ENCODE results near the gene C6orf62. TPM values are rescaled to one million over a fixed set of nuclear protein-coding genes. Genes with fewer than 3 reads are reported as not detected.
"Not testable (repeated sequence)": the region's sequence is repeated elsewhere in the genome, so short reads cannot be mapped to it uniquely, and the experiment has no call there.

The C6orf62 gene
- total and polyA plus RNA-seq, 8 donors, result 33.7 to 85.6 (median 49.1) TPM

DNA sequence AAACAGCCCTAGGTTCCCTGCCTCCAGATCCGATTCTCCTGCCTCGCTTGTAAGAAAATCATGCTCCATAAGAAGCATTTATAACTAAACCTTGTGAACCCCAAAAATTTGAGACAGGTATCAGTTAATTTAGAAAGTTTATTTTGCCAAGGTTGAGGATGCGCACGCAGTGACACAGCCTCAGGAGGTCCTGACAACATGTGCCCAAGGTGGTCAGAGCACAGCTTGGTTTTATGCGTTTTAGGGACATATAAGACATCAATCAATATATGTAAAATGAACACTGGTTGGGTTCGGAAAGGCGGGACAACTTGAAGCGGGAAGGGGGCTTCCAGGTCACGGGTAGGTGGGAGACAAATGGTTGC lies 50.0 kb downstream of the C6orf62 start:
- no peak for FAIRE-seq
- Histone ChIP-seq H3K4me3 (no peak overlapping the region), H3K27ac (no peak overlapping the region), H3K9me3 (no peaks in the 10 kb centered on the region), H3K4me1 (peaks cover 0 to 24% (median 12%) of the 10 kb centered on the region in 3 donors), H3K27me3 (no peaks in the 10 kb centered on the region), H3K36me3 (peaks cover 0 to 4% (median 0%) of the 10 kb centered on the region in 3 donors)
- TF ChIP-seq, protein P1, sequence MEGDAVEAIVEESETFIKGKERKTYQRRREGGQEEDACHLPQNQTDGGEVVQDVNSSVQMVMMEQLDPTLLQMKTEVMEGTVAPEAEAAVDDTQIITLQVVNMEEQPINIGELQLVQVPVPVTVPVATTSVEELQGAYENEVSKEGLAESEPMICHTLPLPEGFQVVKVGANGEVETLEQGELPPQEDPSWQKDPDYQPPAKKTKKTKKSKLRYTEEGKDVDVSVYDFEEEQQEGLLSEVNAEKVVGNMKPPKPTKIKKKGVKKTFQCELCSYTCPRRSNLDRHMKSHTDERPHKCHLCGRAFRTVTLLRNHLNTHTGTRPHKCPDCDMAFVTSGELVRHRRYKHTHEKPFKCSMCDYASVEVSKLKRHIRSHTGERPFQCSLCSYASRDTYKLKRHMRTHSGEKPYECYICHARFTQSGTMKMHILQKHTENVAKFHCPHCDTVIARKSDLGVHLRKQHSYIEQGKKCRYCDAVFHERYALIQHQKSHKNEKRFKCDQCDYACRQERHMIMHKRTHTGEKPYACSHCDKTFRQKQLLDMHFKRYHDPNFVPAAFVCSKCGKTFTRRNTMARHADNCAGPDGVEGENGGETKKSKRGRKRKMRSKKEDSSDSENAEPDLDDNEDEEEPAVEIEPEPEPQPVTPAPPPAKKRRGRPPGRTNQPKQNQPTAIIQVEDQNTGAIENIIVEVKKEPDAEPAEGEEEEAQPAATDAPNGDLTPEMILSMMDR (IDR thresholded peaks at IDR 0.05), result no peak
- intact Hi-C loops (cut with DNase I), result no loop called here
- DNase-seq, result no peak
- 94 to 95% methylated on average over 9 of the region's 9 CpGs for WGBS, 2 donors
- no peak for ATAC-seq

DNA sequence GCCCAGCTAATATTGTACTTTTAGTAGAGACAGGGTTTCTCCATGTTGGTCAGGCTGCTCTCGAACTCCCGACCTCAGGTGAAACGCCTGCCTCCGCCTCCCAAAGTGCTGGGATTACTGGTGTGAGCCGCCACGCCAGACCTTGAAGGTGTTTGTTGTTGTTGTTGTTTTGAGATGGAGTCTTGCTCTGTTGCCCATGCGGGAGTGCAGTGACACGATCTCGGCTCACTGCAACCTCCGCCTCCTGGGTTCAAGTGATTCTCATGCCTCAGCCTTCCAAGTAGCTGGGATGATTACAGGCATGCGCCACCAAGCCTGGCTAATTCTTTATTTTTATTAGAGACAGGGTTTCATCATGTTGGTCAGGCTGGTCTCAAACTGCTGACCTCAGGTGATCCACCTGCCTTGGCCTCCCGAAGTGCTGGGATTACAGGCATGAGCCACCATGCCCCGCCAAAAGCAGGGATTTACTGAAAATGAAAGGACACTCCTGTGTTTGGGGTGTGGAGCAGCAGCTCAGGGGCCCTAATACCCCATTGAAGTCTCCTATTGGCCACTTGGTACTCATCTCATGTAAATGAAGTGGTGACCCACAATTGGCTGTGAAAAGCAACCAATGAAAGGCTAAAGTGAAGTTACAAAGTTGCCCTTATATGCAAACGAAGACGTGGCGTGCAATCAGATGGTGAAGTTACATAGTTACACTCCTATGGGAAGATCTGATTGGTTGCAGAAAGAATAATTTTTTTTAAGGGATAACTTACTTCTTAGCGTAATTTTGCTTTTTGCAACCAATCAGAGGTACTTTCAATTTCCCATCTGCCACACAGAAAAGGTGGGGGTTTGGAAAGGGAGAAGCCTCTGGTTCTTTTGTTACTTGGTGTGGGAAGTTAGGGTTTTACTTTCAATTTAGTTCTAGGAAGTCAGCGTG lies 50.6 kb downstream of the C6orf62 start:
- DNase-seq; ATAC-seq; H3K27me3 ChIP-seq; intact Hi-C loops (cut with DNase I); H3K9me3 ChIP-seq; FAIRE-seq; H3K36me3 ChIP-seq: not testable (repeated sequence)
- peak overlapping the region in 2 of 4 donors; percentile 65 to 93 for H3K4me3 ChIP-seq
- 92% methylated on average over 18 of the region's 18 CpGs for WGBS, 2 donors
- H3K4me1 ChIP-seq, result peaks cover 0 to 24% (median 12%) of the 10 kb centered on the region in 3 donors
- H3K27ac ChIP-seq, result peak overlapping the region in 2 of 4 donors; percentile 93 to 97

DNA sequence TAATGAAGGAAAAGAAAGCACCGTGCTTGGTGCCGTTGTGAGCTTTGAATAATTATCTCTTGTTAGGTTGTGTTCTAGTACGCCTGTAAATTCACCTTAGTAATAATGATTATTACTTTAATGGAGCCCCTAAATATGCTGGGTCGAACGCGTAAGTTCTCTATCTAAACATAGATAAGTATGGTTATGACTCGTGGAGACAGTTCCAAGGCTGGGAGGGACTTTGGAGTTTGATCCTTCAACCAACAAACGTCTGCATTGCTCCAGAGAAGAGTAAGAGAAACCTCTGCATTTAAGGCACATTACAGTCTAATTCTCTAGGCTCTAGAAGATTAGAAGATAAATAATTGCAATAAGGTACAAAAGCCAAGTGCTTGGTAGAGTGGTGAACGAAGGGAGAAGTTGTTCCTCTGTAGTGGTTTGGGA lies 51.6 kb downstream of the C6orf62 start:
- H3K4me1 ChIP-seq, result peaks cover 0 to 24% (median 12%) of the 10 kb centered on the region in 3 donors
- H3K27me3 ChIP-seq, result no peaks in the 10 kb centered on the region
- H3K9me3 ChIP-seq, result no peaks in the 10 kb centered on the region
- TF ChIP-seq, protein P1 (IDR thresholded peaks at IDR 0.05), result no peak
- ATAC-seq (peak; percentile 10 to 65 (median 26)), FAIRE-seq (no peak), DNase-seq (no peak)
- H3K36me3 ChIP-seq, result peaks cover 0 to 4% (median 3%) of the 10 kb centered on the region in 3 donors
- intact Hi-C loops (cut with DNase I), result no loop called here
- H3K27ac ChIP-seq, result peak overlapping the region; percentile 88 to 97 (median 93)
- 1 to 2% methylated on average over 9 of the region's 9 CpGs for WGBS, 2 donors
- peak overlapping the region; percentile 60 to 93 (median 66) for H3K4me3 ChIP-seq

DNA sequence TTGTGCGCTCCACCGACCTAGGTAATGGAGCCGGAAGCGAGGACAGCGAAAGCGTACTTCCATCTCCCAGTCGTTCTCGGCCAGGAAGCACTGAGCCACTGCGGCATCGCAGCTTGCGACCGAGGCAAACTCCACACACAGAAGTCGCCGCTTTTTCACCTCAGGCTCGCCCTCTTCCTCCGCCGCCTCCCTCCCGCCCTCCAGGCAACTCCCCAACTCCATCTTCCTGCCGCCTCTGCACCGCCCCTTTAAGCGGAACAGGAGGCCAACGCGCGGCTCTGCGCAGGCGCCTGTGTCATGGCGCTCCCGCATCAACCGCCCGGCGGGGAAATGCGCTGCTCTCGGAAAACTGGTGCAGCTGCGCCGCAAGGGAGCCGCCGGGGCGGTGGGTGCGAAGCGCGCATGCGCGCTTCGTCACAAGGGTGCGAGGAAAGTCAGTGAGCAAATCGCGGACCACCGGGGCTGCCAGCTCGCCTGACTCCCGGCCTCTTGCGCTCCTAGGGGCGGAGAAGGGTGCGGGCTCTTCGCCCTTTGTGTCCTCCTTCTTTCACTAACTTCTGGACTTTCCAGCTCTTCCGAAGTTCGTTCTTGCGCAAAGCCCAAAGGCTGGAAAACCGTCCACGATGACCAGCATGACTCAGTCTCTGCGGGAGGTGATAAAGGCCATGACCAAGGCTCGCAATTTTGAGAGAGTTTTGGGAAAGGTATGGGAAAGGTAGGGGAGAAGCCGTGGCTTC lies 52.1 kb downstream of the C6orf62 start, which contains the start of the genes ACOT13 and TDP2:
TSS of gene ACOT13 (plus strand) at position 437 of the 737 bp plus-strand sequence. CDS start at position 624, 187 bp downstream.
TSS of gene TDP2 (minus strand) at position 259 of the 737 bp plus-strand sequence. CDS start at position 222, 37 bp downstream.
- peaks cover 0 to 4% (median 3%) of the 10 kb centered on the region in 3 donors for H3K36me3 ChIP-seq
- DNase-seq (peak; percentile 93 to 99 (median 96)), FAIRE-seq (no peak), ATAC-seq (peak; percentile 97 to 99 (median 99))
- peak within 1 kb of the TSS; percentile 60 to 93 (median 66) for H3K4me3 ChIP-seq
- TF ChIP-seq, protein P1 (IDR thresholded peaks at IDR 0.05), result peak in 2 of 4 donors; percentile 25 to 50
- peaks cover 0 to 24% (median 12%) of the 10 kb centered on the region in 3 donors for H3K4me1 ChIP-seq
- no peaks in the 10 kb centered on the region for H3K9me3 ChIP-seq
- intact Hi-C loops (cut with DNase I), result no loop called here
- 0% methylated on average over 62 of the region's 62 CpGs for WGBS, 2 donors
- no peaks in the 10 kb centered on the region for H3K27me3 ChIP-seq
- H3K27ac ChIP-seq, result peak within 1 kb of the TSS; percentile 88 to 97 (median 93)
